ENCODE data around the gene NR3C2. TPM values are rescaled to one million over a fixed set of nuclear protein-coding genes. Genes with fewer than 3 reads are reported as not detected.

The NR3C2 gene
- total and polyA plus RNA-seq, 10 of the 15 experiments (the other 5 are each of a cell fraction or from before 2014, with no cell fraction given), result 0.05 to 0.11 (median 0.08) TPM; not detected in 4

GRCh38 chr4:148235809-148236208 lies 206.4 kb downstream of the NR3C2 start:
- no peak for FAIRE-seq
- CTCF ChIA-PET, result no interaction called here

More at GRCh38 chr4:148235809-148236208, 206.4 kb downstream of the NR3C2 start:
- Histone ChIP-seq H2AFZ (ENCODE audit: control insufficient read depth, low read depth, low read length) (no peak overlapping the region), H3K27ac (ENCODE audit: control insufficient read depth, insufficient read depth) (no peak overlapping the region), H3K4me1 (ENCODE audit: control insufficient read depth, insufficient read depth, low read length) (no peaks in the 10 kb centered on the region), H3K9me3 (replicated peaks; ENCODE audit: control insufficient read depth, insufficient read depth, low read length) (no peaks in the 10 kb centered on the region), H3K4me2 (ENCODE audit: control insufficient read depth, insufficient read depth) (no peak overlapping the region), H4K20me1 (ENCODE audit: control insufficient read depth, insufficient read depth) (no peaks in the 10 kb centered on the region), H3K79me2 (ENCODE audit: control insufficient read depth, insufficient read depth, low read length) (no peaks in the 10 kb centered on the region), H3K36me3 (ENCODE audit: control insufficient read depth in 2 of 2, insufficient read depth in 2 of 2, low read length in 1 of 2) (no peaks in the 10 kb centered on the region), H3K4me3 (no peak overlapping the region), H3K27me3 (replicated peaks in 1 of 2; ENCODE audit: control insufficient read depth in 2 of 2, insufficient read depth in 2 of 2, low read length in 1 of 2) (no peaks in the 10 kb centered on the region), H3K9ac (ENCODE audit: control insufficient read depth, insufficient read depth, low read length) (no peak overlapping the region)
- no peak for TF ChIP-seq CHD1 (IDR thresholded peaks at IDR 0.05; ENCODE audit: low read depth, low read length)
- TF ChIP-seq ETV6 (conservative IDR thresholded peaks at IDR 0.05 in 1 of 2, IDR thresholded peaks at IDR 0.05 in 1 of 2; ENCODE audit: borderline replicate concordance in 1 of 2, low read depth in 1 of 2), result no peak
- no peak for TF ChIP-seq KAT2A (conservative IDR thresholded peaks at IDR 0.05; ENCODE audit: control insufficient read depth, low read depth, low read length)
- no peak for TF ChIP-seq IKZF1 (conservative IDR thresholded peaks at IDR 0.05)
- TF ChIP-seq SKIL (IDR thresholded peaks at IDR 0.05; ENCODE audit: low read depth, poor library complexity, severe bottlenecking), result no peak
- intact Hi-C loops (cut with micrococcal nuclease; ENCODE audit: unreplicated experiment) (no loop called here), in situ Hi-C loops (cut with MboI) (no loop called here)
- POLR2A ChIA-PET, result no interaction called here
- WGBS (ENCODE audit: insufficient coverage, insufficient replicate concordance, low lambda C conversion rate, missing lambda C conversion rate), result 55% methylated on average over 3 of the region's 3 CpGs
- SMC1A ChIA-PET (ENCODE audit: uncharacterized antibody, unreplicated experiment), result no interaction called here
- ATAC-seq (no peak), DNase-seq (ENCODE audit: low read depth, low spot score) (no peak)
- RAD21 ChIA-PET (ENCODE audit: unreplicated experiment), result no interaction called here
- no TSS peak for BruUV-seq (replicated peaks)
